A549 (cell line): Measurements from ENCODE around the gene SLIT1. TPM values are rescaled to one million over a fixed set of nuclear protein-coding genes. Genes with fewer than 3 reads are reported as not detected.

Experiments used
- ATAC-seq, 2 experiments: fragments of 200-7000 bp in 1 of 2; fragments of >200 bp in 1 of 2; cut with Nextera tagmentation in 1 of 2; cut with Tn5 transposase in 1 of 2; 3 replicates each; pipeline versions ENCODE4 v1.8.0 to v1.9.1; 2018 to 2020; ENCODE audit warnings: mild to moderate bottlenecking in 1 of 2, moderate library complexity in 1 of 2
- CTCF ChIA-PET: fragments of 300-600 bp; sonication (Branson Sonifier 250); formaldehyde crosslinking; extraction: SDS; loops from one replicate; lab custom pipeline; 2021; ENCODE audit warnings: antibody characterized with exemption, inconsistent platforms; lab: Yijun Ruan, JAX
- POLR2A ChIA-PET: fragments of 350-600 bp; formaldehyde crosslinking; extraction: SDS; loops from one replicate; lab custom pipeline; 2021; ENCODE audit warnings: antibody characterized with exemption, inconsistent platforms; lab: Yijun Ruan, JAX
- DNase-seq, 2 experiments: peaks; one replicate each; pipeline versions ENCODE4 v3.0.0 to v3.0.0-alpha.2; 2011 to 2016; ENCODE audit warnings: low read depth in 1 of 2, low spot score in 1 of 2
- FAIRE-seq: peaks from 2 replicates; lab custom pipeline; 2011; peaks lifted over from hg19 to GRCh38; lab: Jason Lieb, UNC
- H3K27ac ChIP-seq, 2 experiments: fragments of >200 bp; sonication (Bioruptor Twin); formaldehyde crosslinking; 3 replicates each; pipeline ENCODE4 v1.5.1; 2016 to 2017
- H3K4me1 ChIP-seq: fragments of >200 bp; sonication (Bioruptor Twin); formaldehyde crosslinking; 3 replicates; pipeline ENCODE4 v1.6.1; 2016
- H3K4me2 ChIP-seq: fragments of >200 bp; sonication (Bioruptor Twin); formaldehyde crosslinking; 3 replicates; pipeline ENCODE4 v1.6.1; 2016
- H3K4me3 ChIP-seq: fragments of >200 bp; sonication (Bioruptor Twin); formaldehyde crosslinking; 3 replicates; pipeline ENCODE4 v1.5.1; 2016
- H3K9me3 ChIP-seq: fragments of >200 bp; sonication (Bioruptor Twin); formaldehyde crosslinking; 3 replicates; pipeline ENCODE4 v1.6.1; 2016
- BHLHE40 ChIP-seq: IDR thresholded peaks from 2 replicates; pipeline ENCODE4 v1.6.1; 2012; ENCODE audit warnings: low read depth, low read length, inconsistent platforms
- CEBPB ChIP-seq, 2 experiments: fragments of >200 bp in 1 of 2; sonication (Bioruptor Twin) in 1 of 2; formaldehyde crosslinking in 1 of 2; IDR thresholded peaks; 2 replicates each; pipeline ENCODE4 v1.6.1; 2012 to 2016
- CHD4 ChIP-seq: fragments of 200-600 bp; sonication (generic); IDR thresholded peaks from 2 replicates; pipeline ENCODE4 v1.6.1; 2016; ENCODE audit warnings: antibody characterized with exemption, mild to moderate bottlenecking, borderline replicate concordance
- CTCF ChIP-seq: fragments of >200 bp; sonication (Bioruptor Twin); formaldehyde crosslinking; IDR thresholded peaks from 3 replicates; pipeline ENCODE4 v1.5.1; 2016
- EHF ChIP-seq: fragments of 250-450 bp; sonication (Bioruptor Pico); IDR thresholded peaks from 2 replicates; pipeline ENCODE4 v1.5.0; 2020; ENCODE audit warnings: mild to moderate bottlenecking
- ESRRA ChIP-seq: fragments of 150-350 bp; IDR thresholded peaks from 2 replicates; pipeline ENCODE4 v1.6.1; 2014; ENCODE audit warnings: mild to moderate bottlenecking, low read length, borderline replicate concordance
- FOSB ChIP-seq: fragments of 250-450 bp; sonication (Bioruptor Pico); IDR thresholded peaks from 2 replicates; pipeline ENCODE4 v1.5.0; 2020; ENCODE audit warnings: mild to moderate bottlenecking, moderate library complexity
- FOSL2 ChIP-seq, 2 experiments: fragments of 450-650 bp in 1 of 2; fragments of >200 bp in 1 of 2; sonication (Bioruptor Twin) in 1 of 2; formaldehyde crosslinking; IDR thresholded peaks; 2 replicates each; pipeline versions ENCODE4 v1.5.0 to v1.6.1; 2016 to 2020; ENCODE audit warnings: mild to moderate bottlenecking in 1 of 2, moderate library complexity in 1 of 2
- GATA3 ChIP-seq: IDR thresholded peaks from 2 replicates; pipeline ENCODE4 v1.6.1; 2012; ENCODE audit warnings: borderline replicate concordance
- HDAC2 ChIP-seq: fragments of 200-600 bp; sonication (generic); IDR thresholded peaks from 2 replicates; pipeline ENCODE4 v1.6.1; 2016
- HES2 ChIP-seq: fragments of >200 bp; sonication (Bioruptor Twin); formaldehyde crosslinking; IDR thresholded peaks from 2 replicates; pipeline ENCODE4 v1.6.1; 2016
- HEYL ChIP-seq: fragments of 250-450 bp; sonication (Bioruptor Pico); IDR thresholded peaks from 2 replicates; pipeline ENCODE4 v1.8.0; 2021; ENCODE audit warnings: mild to moderate bottlenecking, moderate library complexity
- JUN ChIP-seq, 2 experiments: fragments of >200 bp; sonication (Bioruptor Twin); formaldehyde crosslinking; IDR thresholded peaks; 2 replicates in 1 of 2; 3 replicates in 1 of 2; pipeline ENCODE4 v1.6.1; 2016 to 2017
- JUNB ChIP-seq: fragments of >200 bp; sonication (Bioruptor Twin); formaldehyde crosslinking; IDR thresholded peaks from 2 replicates; pipeline ENCODE4 v1.6.1; 2016
- KDM5A ChIP-seq: fragments of 200-600 bp; sonication (generic); IDR thresholded peaks from 2 replicates; pipeline ENCODE4 v1.6.1; 2016; ENCODE audit warnings: antibody characterized with exemption, mild to moderate bottlenecking
- MAX ChIP-seq: IDR thresholded peaks from 2 replicates; pipeline ENCODE4 v1.6.1; 2012
- MAZ ChIP-seq: fragments of 150-350 bp; IDR thresholded peaks from 2 replicates; pipeline ENCODE4 v1.6.1; 2014; ENCODE audit warnings: antibody characterized with exemption, low read depth, low read length, borderline replicate concordance
- NR3C1 ChIP-seq: fragments of >200 bp; sonication (Bioruptor Twin); formaldehyde crosslinking; IDR thresholded peaks from 3 replicates; pipeline ENCODE4 v1.6.1; 2017
- POLR2AphosphoS2 ChIP-seq: conservative IDR thresholded peaks from 2 replicates; pipeline ENCODE4 v1.6.1; 2012; ENCODE audit warnings: low read length, improper control_type of control experiment, inconsistent platforms
- RCOR1 ChIP-seq: fragments of 150-350 bp; IDR thresholded peaks from 2 replicates; pipeline ENCODE4 v1.6.1; 2014; ENCODE audit warnings: antibody characterized with exemption, low read length, low read depth
- RFX5 ChIP-seq: fragments of 450-650 bp; IDR thresholded peaks from 2 replicates; pipeline ENCODE4 v1.7.1; 2014; ENCODE audit warnings: antibody characterized with exemption, mild to moderate bottlenecking, moderate library complexity
- SMC3 ChIP-seq: fragments of >200 bp; sonication (Bioruptor Twin); formaldehyde crosslinking; IDR thresholded peaks from 3 replicates; pipeline ENCODE4 v1.6.1; 2018; ENCODE audit warnings: inconsistent platforms
- ZC3H11A ChIP-seq: fragments of 450-650 bp; IDR thresholded peaks from 2 replicates; pipeline ENCODE4 v1.6.1; 2014; ENCODE audit warnings: antibody characterized with exemption, mild to moderate bottlenecking
- ZNF302 ChIP-seq: fragments of 250-450 bp; sonication (Bioruptor Pico); IDR thresholded peaks from 2 replicates; pipeline ENCODE4 v1.9.0; 2021; ENCODE audit warnings: inconsistent platforms, mild to moderate bottlenecking, moderate library complexity
- WGBS: methylation state at CpG from one replicate; pipeline ENCODE4 v1.1.6; 2017; ENCODE audit errors: missing lambda C conversion rate; 5-methylcytosine and 5-hydroxymethylcytosine counted together
- polyA plus RNA-seq, 4 experiments: library from polyadenylated mRNA; depleted of rRNA in 3 of 4; stranded (reverse); fragments of >200 nt; fragmentation: RNase III in 1 of 4; extraction: RNeasy Plus Mini Kit Qiagen cat#74134 plus additional on column Dnase treatment in 1 of 4; gene quantifications; 2 replicates in 3 of 4; 3 replicates in 1 of 4; pipeline ENCODE4 v1.2.3, GENCODE V29; 2011 to 2017

Gene SLIT1
- polyA plus RNA-seq, 2 of the 4 experiments (the other 2 are of a cell fraction), result 0.05 to 0.09 TPM

- H3K4me2 ChIP-seq, result no peak overlapping the region
- WGBS, result 58% methylated on average over 5 of the region's 5 CpGs
- H3K9me3 ChIP-seq, result no peaks in the 10 kb centered on the region
- no peak overlapping the region for H3K4me3 ChIP-seq
- no peak for FAIRE-seq
- POLR2A ChIA-PET, result no interaction called here
- DNase-seq, result no peak
- no peak overlapping the region for H3K27ac ChIP-seq
- no peaks in the 10 kb centered on the region for H3K4me1 ChIP-seq
- ATAC-seq, result no peak
- CTCF ChIA-PET, result interaction anchor here (0.8 to 5.8 kb wide), 4 partner anchors 20 to 103 kb away, joined by 3 to 27 read pairs (median 5); no protein-coding TSS in a partner anchor
- TF ChIP-seq POLR2AphosphoS2, result no peak
- TF ChIP-seq EHF (CRISPR knock-in tag), result no peak
- no peak for TF ChIP-seq JUN (IDR thresholded peaks at IDR 0.05)
- TF ChIP-seq CEBPB (IDR thresholded peaks at IDR 0.05), result no peak
Measured at GRCh38 chr10:97176226-97176625, 9.5 kb downstream of the SLIT1 start.

GRCh38 chr10:97175586-97175985, 10.2 kb downstream of the SLIT1 start:
- Histone ChIP-seq H3K27ac (no peak overlapping the region), H3K4me3 (no peak overlapping the region), H3K4me2 (no peak overlapping the region), H3K9me3 (no peaks in the 10 kb centered on the region), H3K4me1 (no peaks in the 10 kb centered on the region)
- FAIRE-seq, result no peak
- 70% methylated on average over 4 of the region's 4 CpGs for WGBS
- ChIA-PET CTCF (interaction anchor here (1.4 to 1.7 kb wide), 2 partner anchors 9 to 103 kb away, joined by 3 to 6 read pairs; no protein-coding TSS in a partner anchor), POLR2A (no interaction called here)
- no peak for ATAC-seq
- no peak for DNase-seq
- TF ChIP-seq HEYL (no peak), ESRRA (no peak), JUNB (no peak), FOSL2 (IDR thresholded peaks at IDR 0.05) (no peak), FOSL2 (CRISPR knock-in tag; IDR thresholded peaks at IDR 0.05) (no peak), RFX5 (no peak), HES2 (no peak), CEBPB (IDR thresholded peaks at IDR 0.05) (no peak), FOSB (CRISPR knock-in tag) (no peak), RCOR1 (no peak), BHLHE40 (no peak), ZC3H11A (no peak), KDM5A (no peak), NR3C1 (no peak)

GRCh38 chr10:97174941-97175340, 10.8 kb downstream of the SLIT1 start:
- no peak for FAIRE-seq
- POLR2A ChIA-PET, result no interaction called here
- Histone ChIP-seq H3K27ac (no peak overlapping the region), H3K4me1 (no peaks in the 10 kb centered on the region), H3K9me3 (no peaks in the 10 kb centered on the region), H3K4me3 (no peak overlapping the region), H3K4me2 (no peak overlapping the region)
- CTCF ChIA-PET, result interaction anchor here (1.1 to 2.5 kb wide), 4 partner anchors 10 to 102 kb away, joined by 3 to 10 read pairs (median 4); no protein-coding TSS in a partner anchor
- ATAC-seq, result no peak
- DNase-seq, result no peak
- no peak for TF ChIP-seq GATA3
- TF ChIP-seq SMC3, result no peak
- no peak for TF ChIP-seq CHD4
- TF ChIP-seq MAX, result no peak
- TF ChIP-seq HDAC2, result no peak
- no peak for TF ChIP-seq ZNF302 (CRISPR knock-in tag)
- TF ChIP-seq JUN (IDR thresholded peaks at IDR 0.05), result no peak
- TF ChIP-seq CTCF, result no peak
- TF ChIP-seq RCOR1, result no peak
- TF ChIP-seq MAZ, result no peak
